ENCODE data around the gene SH3BP1. TPM values are rescaled to one million over a fixed set of nuclear protein-coding genes. Genes with fewer than 3 reads are reported as not detected.

SH3BP1 gene
- total and polyA plus RNA-seq, 2 of the 13 experiments (the other 11 are each of a cell fraction or from before 2014, with no cell fraction given) = 8.4 to 18.5 TPM

GRCh38 chr22:37686002-37686982, 46.8 kb downstream of the SH3BP1 start, which contains the start of gene NOL12 (continued):
- TF ChIP-seq, protein P1, sequence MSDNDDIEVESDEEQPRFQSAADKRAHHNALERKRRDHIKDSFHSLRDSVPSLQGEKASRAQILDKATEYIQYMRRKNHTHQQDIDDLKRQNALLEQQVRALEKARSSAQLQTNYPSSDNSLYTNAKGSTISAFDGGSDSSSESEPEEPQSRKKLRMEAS (IDR thresholded peaks at IDR 0.05) = peak; percentile 89
- peak; percentile 46; the same call in 1 of the 2 replicates for TF ChIP-seq HNF4G (IDR thresholded peaks at IDR 0.05; ENCODE audit: borderline replicate concordance, low read depth, low read length)
- TF ChIP-seq HNF4G (CRISPR knock-in tag; IDR thresholded peaks at IDR 0.05; ENCODE audit: borderline replicate concordance, low read depth) = 0 out of 2 replicates have a peak, but pooled peaks have one; percentile 41
- TF ChIP-seq SMARCE1 (IDR thresholded peaks at IDR 0.05; ENCODE audit: borderline replicate concordance) = no peak
- TF ChIP-seq FIP1L1 (IDR thresholded peaks at IDR 0.05; ENCODE audit: borderline replicate concordance, insufficient read depth, low read depth, low read length) = no peak
- peak; percentile 49 for TF ChIP-seq ZNF44 (CRISPR knock-in tag; IDR thresholded peaks at IDR 0.05)
- no peak for TF ChIP-seq ETS1 (CRISPR knock-in tag; IDR thresholded peaks at IDR 0.05)
- TF ChIP-seq ZNF687 (CRISPR knock-in tag; IDR thresholded peaks at IDR 0.05) = peak; percentile 91
- TF ChIP-seq, protein P2, sequence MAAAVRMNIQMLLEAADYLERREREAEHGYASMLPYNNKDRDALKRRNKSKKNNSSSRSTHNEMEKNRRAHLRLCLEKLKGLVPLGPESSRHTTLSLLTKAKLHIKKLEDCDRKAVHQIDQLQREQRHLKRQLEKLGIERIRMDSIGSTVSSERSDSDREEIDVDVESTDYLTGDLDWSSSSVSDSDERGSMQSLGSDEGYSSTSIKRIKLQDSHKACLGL (CRISPR knock-in tag; IDR thresholded peaks at IDR 0.05) = peak; percentile 69; the same call in 1 of the 2 replicates
- TF ChIP-seq, protein P3, sequence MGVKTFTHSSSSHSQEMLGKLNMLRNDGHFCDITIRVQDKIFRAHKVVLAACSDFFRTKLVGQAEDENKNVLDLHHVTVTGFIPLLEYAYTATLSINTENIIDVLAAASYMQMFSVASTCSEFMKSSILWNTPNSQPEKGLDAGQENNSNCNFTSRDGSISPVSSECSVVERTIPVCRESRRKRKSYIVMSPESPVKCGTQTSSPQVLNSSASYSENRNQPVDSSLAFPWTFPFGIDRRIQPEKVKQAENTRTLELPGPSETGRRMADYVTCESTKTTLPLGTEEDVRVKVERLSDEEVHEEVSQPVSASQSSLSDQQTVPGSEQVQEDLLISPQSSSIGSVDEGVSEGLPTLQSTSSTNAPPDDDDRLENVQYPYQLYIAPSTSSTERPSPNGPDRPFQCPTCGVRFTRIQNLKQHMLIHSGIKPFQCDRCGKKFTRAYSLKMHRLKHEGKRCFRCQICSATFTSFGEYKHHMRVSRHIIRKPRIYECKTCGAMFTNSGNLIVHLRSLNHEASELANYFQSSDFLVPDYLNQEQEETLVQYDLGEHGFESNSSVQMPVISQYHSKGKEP (CRISPR knock-in tag; IDR thresholded peaks at IDR 0.05) = peak; percentile 56; the same call in 1 of the 2 replicates
- no peak for TF ChIP-seq AFF4 (CRISPR knock-in tag; IDR thresholded peaks at IDR 0.05)
- TF ChIP-seq TAF1 (CRISPR knock-in tag; IDR thresholded peaks at IDR 0.05) = peak; percentile 85
- no peak for TF ChIP-seq ZNF253 (CRISPR knock-in tag; IDR thresholded peaks at IDR 0.05; ENCODE audit: borderline replicate concordance)
- no peak for TF ChIP-seq U2AF1 (optimal IDR thresholded peaks at IDR 0.05; ENCODE audit: low read depth, low read length)
- TF ChIP-seq SRSF9 (IDR thresholded peaks at IDR 0.05; ENCODE audit: borderline replicate concordance, insufficient read depth, low read depth, low read length, poor library complexity, severe bottlenecking) = no peak

Data from HepG2 (cell line).